ENCODE data around the gene THADA. TPM values are rescaled to one million over a fixed set of nuclear protein-coding genes. Genes with fewer than 3 reads are reported as not detected.
A peak's percentile ranks its signal among the peaks of the same experiment; 100 is the strongest.
"Not testable (repeated sequence)": the region's sequence is repeated elsewhere in the genome, so short reads cannot be mapped to it uniquely, and the experiment has no call there.

Gene THADA
- polyA plus RNA-seq, 3 donors from 2014 or later: 4.2 to 16.2 (median 8.9) TPM

GRCh38 chr2:43284347-43284746, 311.5 kb downstream of the THADA start:
- not testable (repeated sequence) for DNase-seq; H3K4me1 Mint-ChIP-seq; H3K4me3 Mint-ChIP-seq; H3K27ac Mint-ChIP-seq; H3K27me3 Mint-ChIP-seq (ENCODE audit: low read depth in 3 of 3)
- Mint-ChIP-seq H3K36me3 (peaks cover 63 to 86% (median 73%) of the 10 kb centered on the region in 3 donors), H3K9me3 (peaks cover 1 to 16% (median 8%) of the 10 kb centered on the region in 6 donors)

- H3K36me3 Mint-ChIP-seq: peaks cover 48 to 77% (median 51%) of the 10 kb centered on the region in 3 donors
- H3K4me1 Mint-ChIP-seq: no peaks in the 10 kb centered on the region
- DNase-seq: no peak
- peaks cover 0 to 4% (median 2%) of the 10 kb centered on the region in 3 donors for H3K27me3 Mint-ChIP-seq (ENCODE audit: low read depth in 3 of 3)
- peaks cover 1 to 16% (median 8%) of the 10 kb centered on the region in 6 donors for H3K9me3 Mint-ChIP-seq
- H3K4me3 Mint-ChIP-seq: no peak overlapping the region
- H3K27ac Mint-ChIP-seq: no peak overlapping the region
Measured at GRCh38 chr2:43280994-43281393, 314.8 kb downstream of the THADA start.

- H3K27ac Mint-ChIP-seq: no peak overlapping the region
- H3K4me1 Mint-ChIP-seq: no peaks in the 10 kb centered on the region
- H3K9me3 Mint-ChIP-seq: peaks cover 0 to 8% (median 2%) of the 10 kb centered on the region in 6 donors
- H3K4me3 Mint-ChIP-seq: no peak overlapping the region
- DNase-seq: no peak
- H3K27me3 Mint-ChIP-seq (ENCODE audit: low read depth in 3 of 3): peaks cover 0 to 4% (median 2%) of the 10 kb centered on the region in 3 donors
- H3K36me3 Mint-ChIP-seq: peaks cover 34 to 66% (median 37%) of the 10 kb centered on the region in 3 donors
Measured at GRCh38 chr2:43279317-43279840, 316.5 kb downstream of the THADA start.

GRCh38 chr2:43278564-43279220, 317.1 kb downstream of the THADA start:
- peaks cover 0 to 4% (median 2%) of the 10 kb centered on the region in 3 donors for H3K27me3 Mint-ChIP-seq (ENCODE audit: low read depth in 3 of 3)
- H3K4me3 Mint-ChIP-seq: no peak overlapping the region
- no peaks in the 10 kb centered on the region for H3K4me1 Mint-ChIP-seq
- H3K9me3 Mint-ChIP-seq: peaks cover 0 to 6% (median 1%) of the 10 kb centered on the region in 6 donors
- DNase-seq: no peak
- no peak overlapping the region for H3K27ac Mint-ChIP-seq
- peaks cover 27 to 62% (median 37%) of the 10 kb centered on the region in 3 donors for H3K36me3 Mint-ChIP-seq

GRCh38 chr2:43276962-43277391, 318.9 kb downstream of the THADA start:
- Mint-ChIP-seq H3K9me3 (no peaks in the 10 kb centered on the region), H3K4me1 (no peaks in the 10 kb centered on the region), H3K4me3 (no peak overlapping the region)

GRCh38 chr2:43276266-43276941, 319.4 kb downstream of the THADA start:
- Mint-ChIP-seq H3K4me3 (no peak overlapping the region), H3K4me1 (no peaks in the 10 kb centered on the region), H3K9me3 (no peaks in the 10 kb centered on the region), H3K27ac (peak overlapping the region in 2 of 6 donors; percentile 4 to 53), H3K36me3 (peaks cover 15 to 50% (median 36%) of the 10 kb centered on the region in 3 donors), H3K27me3 (ENCODE audit: low read depth in 3 of 3) (peaks cover 2 to 4% (median 2%) of the 10 kb centered on the region in 3 donors)
- no peak for DNase-seq

More at GRCh38 chr2:43276962-43277391, 318.9 kb downstream of the THADA start:
- Mint-ChIP-seq H3K36me3 (peaks cover 15 to 52% (median 34%) of the 10 kb centered on the region in 3 donors), H3K27me3 (ENCODE audit: low read depth in 3 of 3) (peaks cover 2 to 4% (median 2%) of the 10 kb centered on the region in 3 donors), H3K27ac (no peak overlapping the region)
- no peak for DNase-seq

- DNase-seq: no peak
- H3K27me3 Mint-ChIP-seq (ENCODE audit: low read depth in 3 of 3): peaks cover 2 to 4% (median 2%) of the 10 kb centered on the region in 3 donors
- no peaks in the 10 kb centered on the region for H3K9me3 Mint-ChIP-seq
- H3K36me3 Mint-ChIP-seq: peaks cover 15 to 46% (median 21%) of the 10 kb centered on the region in 3 donors
- no peak overlapping the region for H3K27ac Mint-ChIP-seq
- no peak overlapping the region for H3K4me3 Mint-ChIP-seq
- H3K4me1 Mint-ChIP-seq: no peaks in the 10 kb centered on the region
Measured at GRCh38 chr2:43274721-43275120, 321.1 kb downstream of the THADA start.

- Mint-ChIP-seq H3K27me3 (ENCODE audit: low read depth in 3 of 3) (peaks cover 2 to 4% (median 2%) of the 10 kb centered on the region in 3 donors), H3K36me3 (peaks cover 9 to 41% (median 18%) of the 10 kb centered on the region in 3 donors), H3K4me3 (no peak overlapping the region)
Measured at GRCh38 chr2:43274055-43274454, 321.8 kb downstream of the THADA start.

GRCh38 chr2:43273529-43273928, 322.3 kb downstream of the THADA start:
- Mint-ChIP-seq H3K4me1 (no peaks in the 10 kb centered on the region), H3K27me3 (ENCODE audit: low read depth in 3 of 3) (peaks cover 2 to 4% (median 2%) of the 10 kb centered on the region in 3 donors), H3K9me3 (no peaks in the 10 kb centered on the region), H3K4me3 (no peak overlapping the region), H3K36me3 (peaks cover 13 to 39% (median 16%) of the 10 kb centered on the region in 3 donors), H3K27ac (no peak overlapping the region)
- no peak for DNase-seq

More at GRCh38 chr2:43274055-43274454, 321.8 kb downstream of the THADA start:
- Mint-ChIP-seq H3K4me1 (no peaks in the 10 kb centered on the region), H3K9me3 (no peaks in the 10 kb centered on the region), H3K27ac (no peak overlapping the region)
- no peak for DNase-seq

- Mint-ChIP-seq H3K9me3 (no peaks in the 10 kb centered on the region), H3K4me1 (no peaks in the 10 kb centered on the region), H3K36me3 (peaks cover 13 to 31% (median 16%) of the 10 kb centered on the region in 3 donors), H3K27ac (no peak overlapping the region), H3K4me3 (no peak overlapping the region), H3K27me3 (ENCODE audit: low read depth in 3 of 3) (peaks cover 0 to 2% (median 0%) of the 10 kb centered on the region in 3 donors)
- DNase-seq: no peak
Measured at GRCh38 chr2:43270930-43271615, 324.8 kb downstream of the THADA start.

- Mint-ChIP-seq H3K27me3 (ENCODE audit: low read depth in 3 of 3) (peaks cover 0 to 2% (median 0%) of the 10 kb centered on the region in 3 donors), H3K4me3 (no peak overlapping the region), H3K27ac (no peak overlapping the region), H3K9me3 (no peaks in the 10 kb centered on the region), H3K36me3 (peaks cover 13 to 28% (median 16%) of the 10 kb centered on the region in 3 donors), H3K4me1 (no peaks in the 10 kb centered on the region)
- no peak for DNase-seq
Measured at GRCh38 chr2:43270461-43270860, 325.4 kb downstream of the THADA start.

- H3K27ac Mint-ChIP-seq: no peak overlapping the region
- peaks cover 13 to 28% (median 16%) of the 10 kb centered on the region in 3 donors for H3K36me3 Mint-ChIP-seq
- no peaks in the 10 kb centered on the region for H3K9me3 Mint-ChIP-seq
- peaks cover 0 to 2% (median 0%) of the 10 kb centered on the region in 3 donors for H3K27me3 Mint-ChIP-seq (ENCODE audit: low read depth in 3 of 3)
- DNase-seq: no peak
- no peaks in the 10 kb centered on the region for H3K4me1 Mint-ChIP-seq
- H3K4me3 Mint-ChIP-seq: no peak overlapping the region
Measured at GRCh38 chr2:43269706-43270105, 326.1 kb downstream of the THADA start.

- H3K36me3 Mint-ChIP-seq: peaks cover 13 to 28% (median 16%) of the 10 kb centered on the region in 3 donors
- H3K9me3 Mint-ChIP-seq: no peaks in the 10 kb centered on the region
- H3K4me1 Mint-ChIP-seq: no peaks in the 10 kb centered on the region
- H3K4me3 Mint-ChIP-seq: no peak overlapping the region
- DNase-seq: no peak
- H3K27ac Mint-ChIP-seq: no peak overlapping the region
- peaks cover 0 to 2% (median 0%) of the 10 kb centered on the region in 3 donors for H3K27me3 Mint-ChIP-seq (ENCODE audit: low read depth in 3 of 3)
Measured at GRCh38 chr2:43269074-43269572, 326.7 kb downstream of the THADA start.

Measured in immature natural killer cell (primary cell).